GM19240 (cell line): ENCODE results near the gene OXLD1.
A peak's percentile ranks its signal among the peaks of the same experiment; 100 is the strongest.
"Not testable (repeated sequence)": the region's sequence is repeated elsewhere in the genome, so short reads cannot be mapped to it uniquely, and the experiment has no call there.

Experiments
- DNase-seq: peaks from one replicate; pipeline ENCODE4 v3.0.0; 2011; ENCODE audit warnings: low spot score; ENCODE audit not compliant: insufficient read length

Gene OXLD1

GRCh38 chr17:81683584-81684441 is 17.4 kb upstream of the OXLD1 start, which contains the start of the genes ARL16 and HGS:
ARL16 (minus strand) TSS chr17:81683797; CDS start chr17:81683753, 44 bp downstream.
HGS (plus strand) TSS chr17:81684011; CDS start chr17:81684067, 56 bp downstream.
- DNase-seq = peak; percentile 100

GRCh38 chr17:81683208-81683583 is 16.8 kb upstream of the OXLD1 start:
- DNase-seq = no peak

DNA sequence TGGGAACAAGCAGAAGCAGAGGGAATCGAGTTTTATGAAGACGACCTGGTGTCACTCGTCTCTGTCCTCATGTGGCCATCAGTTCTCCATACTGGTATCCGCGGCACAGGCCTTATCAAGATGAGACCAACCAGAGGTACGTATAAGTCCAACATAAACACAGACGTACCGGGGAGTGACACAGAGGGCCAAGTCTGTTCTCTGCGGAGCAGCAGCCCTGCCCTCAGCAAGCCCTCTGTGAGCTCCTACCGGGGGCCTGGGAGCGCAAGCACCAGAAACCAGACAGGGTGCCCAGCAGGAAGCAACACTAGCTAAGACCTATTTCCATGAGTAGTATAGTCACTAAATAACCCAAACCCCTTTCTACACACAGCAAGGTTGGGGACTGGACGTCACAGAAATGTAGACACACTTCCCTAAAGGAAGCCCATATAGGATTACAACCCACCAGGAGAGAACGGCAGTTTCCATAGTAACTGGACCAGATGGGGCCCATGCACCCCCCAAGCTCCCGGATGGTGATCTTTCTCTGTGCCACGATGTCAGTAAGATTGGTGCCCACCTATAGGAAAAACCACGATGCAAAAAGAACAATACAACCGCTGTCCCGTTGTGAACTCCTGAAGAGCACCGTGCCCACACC is 16.3 kb upstream of the OXLD1 start:
- DNase-seq = no peak

DNA sequence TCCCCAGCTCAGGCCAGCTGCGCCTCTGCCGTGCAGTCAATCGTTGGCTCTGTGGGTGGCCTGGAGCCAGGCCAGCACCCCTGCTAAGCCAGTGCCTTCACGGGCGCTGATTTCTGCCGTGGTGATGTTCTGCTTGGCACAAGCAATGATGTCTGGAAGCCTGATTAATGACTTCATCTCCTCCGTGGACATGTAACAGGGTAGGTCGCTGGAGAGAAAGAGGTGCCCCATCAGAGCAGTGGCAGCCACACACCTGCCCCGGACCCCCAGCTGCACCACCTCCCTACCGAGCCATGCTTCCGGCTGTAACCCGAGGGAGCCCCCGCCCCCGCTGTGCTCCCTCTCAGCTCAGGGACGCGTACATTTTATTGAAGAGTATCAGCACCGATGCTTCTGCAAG is 15.3 kb upstream of the OXLD1 start:
- DNase-seq = no peak

DNA sequence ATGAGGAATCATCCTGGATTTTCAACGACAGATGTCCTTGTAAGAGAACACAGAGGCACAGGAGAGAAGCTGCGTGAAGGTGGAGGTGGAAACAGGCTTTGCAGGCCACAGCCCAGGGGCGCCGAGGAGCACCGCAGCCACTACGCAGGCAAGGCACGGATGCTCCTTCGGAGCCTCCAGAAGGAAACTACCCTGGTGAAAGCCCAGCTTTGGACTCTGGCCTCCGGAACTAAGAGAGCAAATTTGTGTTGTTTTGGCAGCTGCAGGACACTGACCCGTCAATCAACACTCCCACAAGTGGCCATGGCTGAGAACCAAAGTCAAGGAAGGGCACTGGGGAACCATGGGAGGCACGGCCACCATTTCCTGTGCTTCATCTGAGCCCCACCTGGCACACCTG is 13.7 kb upstream of the OXLD1 start:
- no peak for DNase-seq

DNA sequence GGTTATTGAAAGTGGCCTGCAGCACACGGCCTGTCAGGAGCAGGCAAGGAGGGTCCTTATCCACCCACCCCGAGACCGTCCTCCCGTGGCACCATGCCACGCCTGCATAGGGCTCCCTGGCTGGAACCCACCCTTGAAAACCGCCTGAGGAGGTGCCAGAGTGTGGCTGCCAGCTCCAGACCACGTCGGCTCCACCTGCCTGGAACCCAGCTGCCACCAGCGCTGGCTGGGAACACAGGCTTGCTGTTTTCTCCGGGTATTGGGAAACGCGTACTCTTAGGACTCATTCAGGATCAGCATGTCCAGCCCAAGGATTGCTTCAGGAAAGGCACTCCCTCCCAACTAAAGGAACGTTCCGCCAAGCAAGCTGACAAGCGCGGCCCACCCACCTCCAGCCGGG is 10.5 kb upstream of the OXLD1 start:
- no peak for DNase-seq

- DNase-seq = not testable (repeated sequence)
Measured at GRCh38 chr17:81675515-81676221, 9.3 kb upstream of the OXLD1 start.

DNA sequence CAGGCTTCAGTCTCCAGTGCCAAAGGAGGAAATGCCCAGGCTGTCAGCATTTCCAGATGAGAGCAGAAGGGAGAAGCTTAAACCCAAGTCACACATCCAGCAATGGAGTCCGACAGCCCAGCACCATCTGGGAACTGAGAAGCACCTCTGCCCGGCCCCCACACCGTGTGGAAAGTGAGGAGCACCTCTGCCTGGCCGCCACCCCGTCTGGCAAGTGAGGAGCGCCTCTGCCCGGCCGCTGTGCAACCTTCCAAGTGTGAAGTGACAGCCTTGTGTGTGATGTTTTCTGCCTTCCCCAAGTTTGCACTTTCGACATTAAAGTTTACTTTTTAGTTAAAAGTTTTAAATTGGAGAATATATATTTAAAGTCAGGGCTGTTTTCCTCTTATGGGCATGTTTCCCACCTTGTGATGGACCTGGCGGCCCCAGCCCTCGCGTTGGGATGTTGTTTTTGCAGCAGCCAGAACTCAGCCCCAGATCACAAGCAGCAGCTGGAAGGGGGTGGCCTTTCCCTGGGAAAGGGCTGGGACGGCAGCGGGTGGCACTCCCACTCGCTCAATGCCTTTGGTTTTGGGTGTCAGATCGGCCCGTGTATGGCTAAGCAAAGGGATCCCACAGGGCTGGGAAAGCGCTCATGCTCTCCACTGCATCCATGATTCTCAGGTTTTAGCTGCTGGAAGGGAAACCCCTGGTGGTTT is 7.3 kb upstream of the OXLD1 start:
- DNase-seq = no peak

- DNase-seq = no peak
Measured at GRCh38 chr17:81672954-81673353, 6.5 kb upstream of the OXLD1 start.

- DNase-seq = no peak
Measured at GRCh38 chr17:81672504-81672903, 6.1 kb upstream of the OXLD1 start.

DNA sequence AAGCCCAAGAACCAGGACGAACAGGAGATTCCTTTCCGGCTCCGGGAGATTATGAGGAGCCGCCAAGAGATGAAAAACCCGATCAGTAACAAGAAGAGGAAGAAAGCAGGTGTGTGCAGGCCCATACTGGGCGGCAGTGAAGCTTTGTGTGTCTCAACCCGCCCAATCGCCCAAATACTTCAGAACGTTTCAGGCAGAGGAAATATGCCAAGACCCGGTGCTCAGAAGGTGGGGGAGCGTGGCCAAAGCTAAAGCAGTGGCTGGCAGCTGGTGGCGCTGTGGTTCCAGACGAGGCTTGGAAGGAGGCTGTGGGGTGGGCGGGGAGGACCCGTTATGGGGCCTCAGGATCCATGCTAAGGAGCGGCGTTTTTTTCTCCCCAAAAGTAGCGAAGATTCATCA is 1.3 kb upstream of the OXLD1 start:
- DNase-seq = no peak

GRCh38 chr17:81666092-81666341 is 388 bp downstream of the OXLD1 start:
- no peak for DNase-seq

DNA sequence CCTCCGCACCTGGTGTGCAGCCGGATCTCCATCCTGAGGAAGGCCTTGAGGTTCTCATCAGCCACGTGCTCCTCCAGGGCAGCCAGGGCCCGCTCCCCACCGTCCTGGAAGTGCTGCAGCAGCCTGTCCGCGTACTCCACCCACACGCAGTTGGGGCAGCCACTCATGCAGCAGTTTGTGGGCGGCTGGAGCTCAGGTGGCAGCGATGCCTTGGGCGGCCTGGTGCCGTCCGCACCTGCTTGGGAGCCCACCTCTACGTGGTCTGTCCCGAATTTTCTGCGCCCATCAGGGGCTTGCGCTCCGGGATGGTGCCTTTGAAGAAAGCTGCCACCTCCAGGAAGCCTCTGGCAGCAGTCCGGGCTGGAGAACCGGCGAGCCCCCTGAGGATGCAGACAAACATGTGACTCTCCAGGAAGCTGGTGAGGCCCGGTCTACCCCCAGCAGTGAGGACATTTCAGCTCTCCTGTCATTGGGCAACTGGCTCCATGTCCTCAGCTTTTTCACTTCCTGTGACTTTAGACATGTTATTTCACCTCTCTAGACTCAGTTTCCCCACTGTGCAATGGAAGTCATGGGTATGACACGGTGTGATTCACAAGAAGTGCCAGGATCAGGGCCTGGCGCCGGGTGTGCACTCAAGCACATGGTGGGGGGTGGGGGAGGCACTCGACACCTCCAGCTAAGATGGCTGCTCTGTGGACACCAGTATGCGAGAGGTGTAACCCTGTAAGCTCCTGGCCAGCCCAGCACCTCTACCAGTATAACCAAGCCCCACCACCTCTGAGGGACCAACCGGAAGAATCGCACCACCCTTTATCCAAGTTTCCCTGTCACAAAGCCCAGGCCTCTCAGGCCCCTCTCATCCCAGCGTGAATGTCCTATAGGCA is 957 bp downstream of the OXLD1 start:
- DNase-seq = no peak

DNA sequence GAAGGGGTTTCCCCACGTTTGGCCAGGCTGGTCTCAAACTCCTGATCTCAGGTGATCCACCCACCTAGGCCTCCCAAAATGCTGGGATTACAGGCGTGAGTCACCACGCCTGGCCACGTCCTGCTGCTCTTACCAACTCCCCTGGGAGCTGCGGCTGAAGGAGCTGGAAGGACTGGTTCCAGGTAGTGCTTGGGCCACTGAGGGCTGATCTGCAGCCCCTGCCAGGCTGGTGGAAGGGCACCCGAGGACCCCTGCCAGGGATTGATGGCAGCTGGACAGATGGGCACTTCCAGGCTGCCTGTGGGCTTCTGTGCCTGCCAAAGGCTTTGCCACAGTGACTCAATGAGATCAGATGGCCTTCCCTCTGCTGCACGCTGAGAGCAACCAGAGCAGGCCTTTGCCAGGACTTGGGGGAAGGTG is 2.3 kb downstream of the OXLD1 start:
- no peak for DNase-seq

GRCh38 chr17:81662002-81662401 is 4.4 kb downstream of the OXLD1 start:
- no peak for DNase-seq

DNA sequence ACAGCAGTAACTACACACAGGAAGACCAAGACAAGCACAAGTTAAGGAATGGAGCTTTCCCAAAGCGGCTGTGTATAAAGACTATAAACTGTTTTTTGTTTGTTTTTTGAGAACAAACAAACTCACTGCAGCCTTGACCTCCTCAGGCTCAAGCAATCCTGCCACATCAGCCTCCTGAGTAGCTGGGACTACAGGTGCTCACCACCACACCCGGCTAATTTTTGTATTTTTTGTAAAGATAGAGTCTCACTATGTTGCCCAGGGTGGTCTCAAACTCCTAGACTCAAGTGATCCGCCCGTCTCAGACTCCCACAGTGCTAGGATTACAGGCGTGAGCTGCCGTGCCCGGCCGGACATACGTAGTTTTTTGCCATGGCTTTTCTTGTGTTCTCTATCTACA is 6.0 kb downstream of the OXLD1 start:
- DNase-seq = no peak

DNA sequence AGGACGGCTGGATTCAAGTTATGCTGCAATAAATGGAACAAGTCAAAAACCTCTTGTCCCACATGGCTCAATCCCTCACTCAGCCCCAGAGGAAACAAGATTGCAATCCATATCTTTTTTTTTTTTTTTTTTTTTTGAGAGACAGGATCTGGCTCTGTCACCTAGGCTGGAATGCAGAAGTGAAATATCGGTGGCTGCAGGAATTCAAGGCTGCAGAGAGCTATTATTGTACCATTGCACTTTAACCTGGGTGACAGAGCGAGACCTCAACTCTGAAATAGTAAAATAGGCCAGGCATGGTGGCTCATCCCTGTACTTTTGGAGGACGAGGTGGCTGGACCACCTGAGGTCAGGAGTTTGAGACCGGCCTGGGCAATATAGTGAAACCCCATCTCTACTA is 7.4 kb downstream of the OXLD1 start:
- no peak for DNase-seq

DNA sequence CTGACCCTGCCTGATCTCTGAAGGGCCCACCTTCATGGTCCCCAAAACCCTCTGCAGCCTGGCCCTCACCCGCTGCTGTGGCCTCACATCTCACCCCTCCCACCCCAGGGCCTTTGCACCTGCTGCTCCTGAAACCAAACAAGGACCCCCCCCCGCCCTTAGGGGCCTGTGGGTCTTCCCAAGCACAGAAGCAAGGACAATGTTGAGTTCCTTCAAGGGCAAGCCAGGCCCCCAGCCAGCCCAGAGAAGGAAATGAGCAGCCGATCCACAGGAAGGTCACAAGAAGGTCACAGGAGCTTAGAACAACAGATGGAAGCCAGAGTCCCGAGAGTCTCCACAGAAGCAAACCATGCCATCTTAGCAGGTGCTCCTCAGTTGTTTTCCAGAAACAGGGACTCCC is 9.6 kb downstream of the OXLD1 start:
- DNase-seq = no peak

DNA sequence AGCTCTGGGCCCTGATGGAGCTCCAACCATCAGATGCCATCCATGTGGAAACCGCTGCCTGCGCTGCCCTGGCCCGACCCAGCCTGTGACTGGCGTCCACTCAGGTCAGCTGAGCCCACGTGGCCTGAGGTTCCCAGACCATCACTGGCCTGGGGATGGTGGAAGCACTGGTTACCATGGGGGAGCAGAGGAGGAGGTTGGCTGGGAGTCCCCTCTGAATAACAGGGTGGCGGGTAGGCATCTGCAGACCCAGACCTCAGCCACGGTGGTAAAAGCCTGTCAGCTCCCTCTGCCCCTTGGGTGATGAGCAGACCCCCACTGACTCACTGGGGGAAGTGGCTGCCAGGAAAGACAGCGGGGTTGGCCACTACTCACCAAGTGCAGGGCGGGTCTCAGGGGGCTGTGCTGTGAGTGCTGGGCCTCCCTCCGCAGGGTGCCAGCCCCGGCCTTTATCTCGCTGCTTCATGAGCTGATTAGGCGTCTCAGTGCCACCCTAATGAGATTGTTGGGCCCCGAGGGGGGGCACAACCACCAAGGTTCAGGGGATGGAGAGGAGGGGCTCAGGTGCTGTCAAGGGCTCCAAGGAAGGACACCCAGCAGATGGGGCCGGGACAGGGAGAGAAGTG is 10.2 kb downstream of the OXLD1 start, which contains the start of gene PDE6G:
Gene PDE6G, minus strand, starts transcription at position 425 of the 626 bp plus-strand sequence. CDS start 3,237 bp downstream, outside the sequence.
- no peak for DNase-seq
